Measurements from ENCODE around the gene PCDHB7. TPM values are rescaled to one million over a fixed set of nuclear protein-coding genes. Genes with fewer than 3 reads are reported as not detected.
A peak's percentile ranks its signal among the peaks of the same experiment; 100 is the strongest.
"Not testable (repeated sequence)": the region's sequence is repeated elsewhere in the genome, so short reads cannot be mapped to it uniquely, and the experiment has no call there.

PCDHB7 gene
- total RNA-seq, 1 experiment from 2014 or later, result 1.3 TPM

DNA sequence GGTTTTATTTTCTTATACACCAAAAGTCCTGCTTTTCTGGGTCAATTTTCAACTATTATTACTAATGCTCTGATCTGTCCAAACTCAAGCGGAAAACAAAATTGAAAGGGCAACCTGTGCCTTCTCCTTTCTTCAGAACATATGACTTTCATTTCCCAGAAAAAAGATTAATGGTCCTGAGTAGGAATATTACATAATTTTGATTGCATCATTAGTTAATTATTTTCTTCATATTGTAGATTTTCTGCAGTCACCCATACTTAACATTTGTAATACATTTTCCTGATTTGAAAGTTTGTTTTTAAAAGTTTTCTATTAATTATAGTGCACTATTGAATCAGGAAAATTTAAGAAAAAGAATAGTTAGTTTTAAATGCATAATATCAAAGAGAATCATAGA, 3.5 kb downstream of the PCDHB7 start:
- BruUV-seq (replicated peaks), result no TSS peak
- no peak overlapping the region for H3K4me3 ChIP-seq (ENCODE audit: low read depth in 2 of 2, low read length in 2 of 2)
- TF ChIP-seq, protein P1, sequence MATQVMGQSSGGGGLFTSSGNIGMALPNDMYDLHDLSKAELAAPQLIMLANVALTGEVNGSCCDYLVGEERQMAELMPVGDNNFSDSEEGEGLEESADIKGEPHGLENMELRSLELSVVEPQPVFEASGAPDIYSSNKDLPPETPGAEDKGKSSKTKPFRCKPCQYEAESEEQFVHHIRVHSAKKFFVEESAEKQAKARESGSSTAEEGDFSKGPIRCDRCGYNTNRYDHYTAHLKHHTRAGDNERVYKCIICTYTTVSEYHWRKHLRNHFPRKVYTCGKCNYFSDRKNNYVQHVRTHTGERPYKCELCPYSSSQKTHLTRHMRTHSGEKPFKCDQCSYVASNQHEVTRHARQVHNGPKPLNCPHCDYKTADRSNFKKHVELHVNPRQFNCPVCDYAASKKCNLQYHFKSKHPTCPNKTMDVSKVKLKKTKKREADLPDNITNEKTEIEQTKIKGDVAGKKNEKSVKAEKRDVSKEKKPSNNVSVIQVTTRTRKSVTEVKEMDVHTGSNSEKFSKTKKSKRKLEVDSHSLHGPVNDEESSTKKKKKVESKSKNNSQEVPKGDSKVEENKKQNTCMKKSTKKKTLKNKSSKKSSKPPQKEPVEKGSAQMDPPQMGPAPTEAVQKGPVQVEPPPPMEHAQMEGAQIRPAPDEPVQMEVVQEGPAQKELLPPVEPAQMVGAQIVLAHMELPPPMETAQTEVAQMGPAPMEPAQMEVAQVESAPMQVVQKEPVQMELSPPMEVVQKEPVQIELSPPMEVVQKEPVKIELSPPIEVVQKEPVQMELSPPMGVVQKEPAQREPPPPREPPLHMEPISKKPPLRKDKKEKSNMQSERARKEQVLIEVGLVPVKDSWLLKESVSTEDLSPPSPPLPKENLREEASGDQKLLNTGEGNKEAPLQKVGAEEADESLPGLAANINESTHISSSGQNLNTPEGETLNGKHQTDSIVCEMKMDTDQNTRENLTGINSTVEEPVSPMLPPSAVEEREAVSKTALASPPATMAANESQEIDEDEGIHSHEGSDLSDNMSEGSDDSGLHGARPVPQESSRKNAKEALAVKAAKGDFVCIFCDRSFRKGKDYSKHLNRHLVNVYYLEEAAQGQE (IDR thresholded peaks at IDR 0.05; ENCODE audit: insufficient read depth in 1 of 2, low read depth in 2 of 2, low read length in 1 of 2), result no peak
- no peak for TF ChIP-seq TCF7L2 (IDR thresholded peaks at IDR 0.05; ENCODE audit: low read depth, low read length)
- TF ChIP-seq POLR2AphosphoS5 (IDR thresholded peaks at IDR 0.05; ENCODE audit: low read depth, low read length), result no peak
- TF ChIP-seq, protein P2, sequence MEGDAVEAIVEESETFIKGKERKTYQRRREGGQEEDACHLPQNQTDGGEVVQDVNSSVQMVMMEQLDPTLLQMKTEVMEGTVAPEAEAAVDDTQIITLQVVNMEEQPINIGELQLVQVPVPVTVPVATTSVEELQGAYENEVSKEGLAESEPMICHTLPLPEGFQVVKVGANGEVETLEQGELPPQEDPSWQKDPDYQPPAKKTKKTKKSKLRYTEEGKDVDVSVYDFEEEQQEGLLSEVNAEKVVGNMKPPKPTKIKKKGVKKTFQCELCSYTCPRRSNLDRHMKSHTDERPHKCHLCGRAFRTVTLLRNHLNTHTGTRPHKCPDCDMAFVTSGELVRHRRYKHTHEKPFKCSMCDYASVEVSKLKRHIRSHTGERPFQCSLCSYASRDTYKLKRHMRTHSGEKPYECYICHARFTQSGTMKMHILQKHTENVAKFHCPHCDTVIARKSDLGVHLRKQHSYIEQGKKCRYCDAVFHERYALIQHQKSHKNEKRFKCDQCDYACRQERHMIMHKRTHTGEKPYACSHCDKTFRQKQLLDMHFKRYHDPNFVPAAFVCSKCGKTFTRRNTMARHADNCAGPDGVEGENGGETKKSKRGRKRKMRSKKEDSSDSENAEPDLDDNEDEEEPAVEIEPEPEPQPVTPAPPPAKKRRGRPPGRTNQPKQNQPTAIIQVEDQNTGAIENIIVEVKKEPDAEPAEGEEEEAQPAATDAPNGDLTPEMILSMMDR (IDR thresholded peaks at IDR 0.05), result no peak
- DNase-seq (ENCODE audit: low read depth, low spot score) (no peak), ATAC-seq (no peak)
- intact Hi-C loops (cut with micrococcal nuclease; ENCODE audit: unreplicated experiment), result loop anchor here (5.0 kb wide), 1 partner anchor 84 kb away; the partner anchor contains the start of gene PCDHB2
- H3K27me3 ChIP-seq (ENCODE audit: control insufficient read depth, insufficient read depth, low read length), result peaks cover 24% of the 10 kb centered on the region
- no peaks in the 10 kb centered on the region for H3K36me3 ChIP-seq (ENCODE audit: control insufficient read depth, insufficient read depth, low read length)
- ChIA-PET POLR2A (no interaction called here), CTCF (no interaction called here)
- no peaks in the 10 kb centered on the region for H3K9me3 ChIP-seq (ENCODE audit: control insufficient read depth, insufficient read depth, low read depth, low read length)
- no peak overlapping the region for H3K27ac ChIP-seq (ENCODE audit: low read length)
- peaks cover 7% of the 10 kb centered on the region for H3K4me1 ChIP-seq (ENCODE audit: control insufficient read depth, insufficient read depth, low read length)
- in situ Hi-C loops (cut with HindIII; ENCODE audit: low pct_unique_long_range_greater_than_20kb, low sequenced_read_pairs), result loop anchor here (25.0 kb wide), 2 partner anchors 89 to 161 kb away; partner anchors contain the start of genes PCDHB2, PCDHGA1, PCDHGA2 and PCDHGA3

DNA sequence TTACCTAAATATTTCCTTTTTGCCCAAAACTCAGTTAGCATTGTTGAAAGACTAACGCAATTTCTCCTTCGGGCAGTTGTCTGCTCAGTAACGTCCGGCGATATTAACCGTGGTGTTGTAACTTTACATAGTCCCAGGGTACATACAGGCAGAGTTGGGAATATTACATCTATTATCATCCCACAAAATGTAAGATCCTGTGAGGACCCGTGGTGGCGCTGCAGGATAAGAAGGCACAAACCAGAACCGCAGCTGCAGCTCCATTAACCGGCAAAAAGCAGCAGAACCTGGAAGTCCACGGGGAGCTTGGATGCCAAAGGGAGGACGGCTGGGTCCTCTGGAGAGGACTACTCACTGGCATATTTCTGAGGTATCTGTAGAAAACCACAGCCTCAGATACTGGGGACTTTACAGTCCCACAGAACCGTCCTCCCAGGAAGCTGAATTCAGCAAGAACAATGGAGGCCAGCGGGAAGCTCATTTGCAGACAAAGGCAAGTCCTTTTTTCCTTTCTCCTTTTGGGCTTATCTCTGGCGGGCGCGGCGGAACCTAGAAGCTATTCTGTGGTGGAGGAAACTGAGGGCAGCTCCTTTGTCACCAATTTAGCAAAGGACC, 5.2 kb downstream of the PCDHB7 start, which contains the start of gene PCDHB8:
Gene PCDHB8, plus strand, starts transcription at position 214 of the 615 bp plus-strand sequence. Its CDS starts 245 bp downstream, at position 459.
- ATAC-seq, result peak; percentile 99
- H3K36me3 ChIP-seq (ENCODE audit: control insufficient read depth, insufficient read depth, low read length); POLR2A ChIA-PET; DNase-seq (ENCODE audit: low read depth, low spot score); H3K9me3 ChIP-seq (ENCODE audit: control insufficient read depth, insufficient read depth, low read depth, low read length); H3K4me1 ChIP-seq (ENCODE audit: control insufficient read depth, insufficient read depth, low read length); H3K27ac ChIP-seq (ENCODE audit: low read length); BruUV-seq (replicated peaks): not testable (repeated sequence)
- CTCF ChIA-PET, result interaction anchor here (0.6 to 1.6 kb wide), 6 partner anchors 10 to 383 kb away, joined by 3 to 9 read pairs (median 8); partner anchors contain the start of genes PCDHB11 and PCDHB9
- intact Hi-C loops (cut with micrococcal nuclease; ENCODE audit: unreplicated experiment), result loop anchor here (5.0 kb wide), 1 partner anchor 85 kb away; the partner anchor contains the start of gene PCDHB2
- in situ Hi-C loops (cut with HindIII; ENCODE audit: low pct_unique_long_range_greater_than_20kb, low sequenced_read_pairs), result loop anchor here (25.0 kb wide), 2 partner anchors 90 to 160 kb away; partner anchors contain the start of genes PCDHB2, PCDHGA1, PCDHGA2 and PCDHGA3
- H3K4me3 ChIP-seq (ENCODE audit: low read depth in 2 of 2, low read length in 2 of 2), result peak within 1 kb of the TSS; percentile 23 to 40
- H3K27me3 ChIP-seq (ENCODE audit: control insufficient read depth, insufficient read depth, low read length), result peaks cover 24% of the 10 kb centered on the region
- TF ChIP-seq, protein P2 (IDR thresholded peaks at IDR 0.05), result peak; percentile 94

DNA sequence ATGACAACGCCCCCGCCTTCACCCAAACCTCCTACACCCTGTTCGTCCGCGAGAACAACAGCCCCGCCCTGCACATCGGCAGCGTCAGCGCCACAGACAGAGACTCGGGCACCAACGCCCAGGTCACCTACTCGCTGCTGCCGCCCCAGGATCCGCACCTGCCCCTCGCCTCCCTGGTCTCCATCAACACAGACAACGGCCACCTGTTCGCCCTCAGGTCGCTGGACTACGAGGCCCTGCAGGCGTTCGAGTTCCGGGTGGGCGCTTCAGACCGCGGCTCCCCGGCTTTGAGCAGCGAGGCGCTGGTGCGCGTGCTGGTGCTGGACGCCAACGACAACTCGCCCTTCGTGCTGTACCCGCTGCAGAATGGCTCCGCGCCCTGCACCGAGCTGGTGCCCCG, 6.9 kb downstream of the PCDHB7 start:
- H3K27ac ChIP-seq (ENCODE audit: low read length); H3K9me3 ChIP-seq (ENCODE audit: control insufficient read depth, insufficient read depth, low read depth, low read length): not testable (repeated sequence)
- in situ Hi-C loops (cut with HindIII; ENCODE audit: low pct_unique_long_range_greater_than_20kb, low sequenced_read_pairs), result loop anchor here (25.0 kb wide), 2 partner anchors 92 to 158 kb away; partner anchors contain the start of genes PCDHB2, PCDHGA1, PCDHGA2 and PCDHGA3

DNA sequence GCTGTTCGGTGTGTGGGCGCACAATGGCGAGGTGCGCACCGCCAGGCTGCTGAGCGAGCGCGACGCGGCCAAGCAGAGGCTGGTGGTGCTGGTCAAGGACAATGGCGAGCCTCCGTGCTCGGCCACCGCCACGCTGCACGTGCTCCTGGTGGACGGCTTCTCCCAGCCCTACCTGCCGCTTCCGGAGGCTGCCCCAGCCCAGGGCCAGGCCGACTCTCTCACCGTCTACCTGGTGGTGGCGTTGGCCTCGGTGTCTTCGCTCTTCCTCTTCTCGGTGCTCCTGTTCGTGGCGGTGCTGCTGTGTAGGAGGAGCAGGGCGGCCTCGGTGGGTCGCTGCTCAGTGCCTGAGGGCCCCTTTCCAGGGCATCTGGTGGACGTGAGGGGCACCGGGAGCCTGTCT, 7.4 kb downstream of the PCDHB7 start:
- intact Hi-C loops (cut with micrococcal nuclease; ENCODE audit: unreplicated experiment), result loop anchor here (5.0 kb wide), 1 partner anchor 88 kb away; the partner anchor contains the start of gene PCDHB2
- POLR2A ChIA-PET; H3K4me3 ChIP-seq (ENCODE audit: low read depth in 2 of 2, low read length in 2 of 2); H3K9me3 ChIP-seq (ENCODE audit: control insufficient read depth, insufficient read depth, low read depth, low read length); DNase-seq (ENCODE audit: low read depth, low spot score); BruUV-seq (replicated peaks); CTCF ChIA-PET; H3K27ac ChIP-seq (ENCODE audit: low read length); H3K4me1 ChIP-seq (ENCODE audit: control insufficient read depth, insufficient read depth, low read length); ATAC-seq; H3K36me3 ChIP-seq (ENCODE audit: control insufficient read depth, insufficient read depth, low read length): not testable (repeated sequence)
- in situ Hi-C loops (cut with HindIII; ENCODE audit: low pct_unique_long_range_greater_than_20kb, low sequenced_read_pairs), result loop anchor here (25.0 kb wide), 2 partner anchors 93 to 157 kb away; partner anchors contain the start of genes PCDHB2, PCDHGA1, PCDHGA2 and PCDHGA3
- peaks cover 24% of the 10 kb centered on the region for H3K27me3 ChIP-seq (ENCODE audit: control insufficient read depth, insufficient read depth, low read length)

More for the DNA sequence above, 6.9 kb downstream of the PCDHB7 start:
- BruUV-seq (replicated peaks); H3K4me3 ChIP-seq (ENCODE audit: low read depth in 2 of 2, low read length in 2 of 2); ATAC-seq; H3K36me3 ChIP-seq (ENCODE audit: control insufficient read depth, insufficient read depth, low read length); H3K4me1 ChIP-seq (ENCODE audit: control insufficient read depth, insufficient read depth, low read length); CTCF ChIA-PET; DNase-seq (ENCODE audit: low read depth, low spot score); POLR2A ChIA-PET: not testable (repeated sequence)
- intact Hi-C loops (cut with micrococcal nuclease; ENCODE audit: unreplicated experiment), result loop anchor here (5.0 kb wide), 1 partner anchor 87 kb away; the partner anchor contains the start of gene PCDHB2
- peaks cover 24% of the 10 kb centered on the region for H3K27me3 ChIP-seq (ENCODE audit: control insufficient read depth, insufficient read depth, low read length)

Measured in Panc1 (cell line).